Kasumi-1 (cell line): ENCODE results near the gene SLC22A3.
"Not testable (repeated sequence)": the region's sequence is repeated elsewhere in the genome, so short reads cannot be mapped to it uniquely, and the experiment has no call there.

ENCODE experiments used
- DNase-seq, 2 experiments: peaks; one replicate each; lab custom pipeline; 2025; lab: John Stamatoyannopoulos, UW

The SLC22A3 gene

GRCh38 chr6:160337301-160337700 is 10.9 kb upstream of the SLC22A3 start:
- no peak for DNase-seq

GRCh38 chr6:160337991-160338390 is 10.2 kb upstream of the SLC22A3 start:
- no peak for DNase-seq

- no peak for DNase-seq
Observed at GRCh38 chr6:160343144-160343543, 5.0 kb upstream of the SLC22A3 start.

- DNase-seq = no peak
Observed at GRCh38 chr6:160344271-160344670, 3.9 kb upstream of the SLC22A3 start.

- no peak for DNase-seq
Observed at GRCh38 chr6:160347259-160348222, 637 bp upstream of the SLC22A3 start.

- DNase-seq = no peak
Observed at GRCh38 chr6:160349020-160349441, 853 bp downstream of the SLC22A3 start.

- DNase-seq = no peak
Observed at GRCh38 chr6:160349814-160350350, 1.7 kb downstream of the SLC22A3 start.

GRCh38 chr6:160353950-160354496 is 5.8 kb downstream of the SLC22A3 start:
- DNase-seq = no peak

GRCh38 chr6:160355001-160355400 is 6.8 kb downstream of the SLC22A3 start:
- no peak for DNase-seq

GRCh38 chr6:160356074-160356744 is 8.0 kb downstream of the SLC22A3 start:
- DNase-seq = no peak

- DNase-seq = no peak
Observed at GRCh38 chr6:160357088-160357487, 8.9 kb downstream of the SLC22A3 start.

- no peak for DNase-seq
Observed at GRCh38 chr6:160358225-160359119, 10.3 kb downstream of the SLC22A3 start.

- no peak for DNase-seq
Observed at GRCh38 chr6:160360955-160361354, 12.8 kb downstream of the SLC22A3 start.

GRCh38 chr6:160362556-160362955 is 14.4 kb downstream of the SLC22A3 start:
- no peak for DNase-seq

- no peak for DNase-seq
Observed at GRCh38 chr6:160363016-160363996, 15.1 kb downstream of the SLC22A3 start.

GRCh38 chr6:160365117-160365516 is 16.9 kb downstream of the SLC22A3 start:
- no peak for DNase-seq

GRCh38 chr6:160367798-160368547 is 19.8 kb downstream of the SLC22A3 start:
- DNase-seq = no peak

GRCh38 chr6:160368670-160369069 is 20.5 kb downstream of the SLC22A3 start:
- DNase-seq = no peak

- DNase-seq = not testable (repeated sequence)
Observed at GRCh38 chr6:160373601-160374000, 25.4 kb downstream of the SLC22A3 start.
